Smooth muscle cell (in vitro differentiated cells): ENCODE measurements around the gene TAF4B. TPM values are rescaled to one million over a fixed set of nuclear protein-coding genes. Genes with fewer than 3 reads are reported as not detected.
"Not testable (repeated sequence)": the region's sequence is repeated elsewhere in the genome, so short reads cannot be mapped to it uniquely, and the experiment has no call there.

ENCODE experiments used
- DNase-seq: peaks from one replicate; lab custom pipeline; 2025; ENCODE audit not compliant: unreplicated experiment; lab: John Stamatoyannopoulos, UW
- H2AFZ ChIP-seq: fragments of 200-600 bp; sonication (generic); 2 replicates; pipeline ENCODE4 v1.6.0; 2016; ENCODE audit warnings: antibody characterized with exemption, low read depth, mild to moderate bottlenecking
- H3F3A ChIP-seq: fragments of 200-600 bp; sonication (generic); 2 replicates; pipeline ENCODE4 v1.6.0; 2017; ENCODE audit warnings: antibody characterized with exemption, low read depth
- H3K27ac ChIP-seq: fragments of 200-600 bp; sonication (generic); 2 replicates; pipeline ENCODE4 v1.5.1; 2016; ENCODE audit warnings: low read depth, mild to moderate bottlenecking
- H3K27me3 ChIP-seq: fragments of 200-600 bp; sonication (generic); 2 replicates; pipeline ENCODE4 v1.6.1; 2016; ENCODE audit warnings: low read depth, mild to moderate bottlenecking
- H3K36me3 ChIP-seq: fragments of 200-600 bp; sonication (generic); 2 replicates; pipeline ENCODE4 v1.5.1; 2016; ENCODE audit warnings: low read depth
- H3K4me1 ChIP-seq: fragments of 200-600 bp; sonication (generic); 2 replicates; pipeline ENCODE4 v1.5.1; 2016; ENCODE audit warnings: low read depth
- H3K4me2 ChIP-seq: fragments of 200-600 bp; sonication (generic); 2 replicates; pipeline ENCODE4 v1.6.0; 2016; ENCODE audit warnings: mild to moderate bottlenecking
- H3K4me3 ChIP-seq: fragments of 200-600 bp; sonication (generic); 2 replicates; pipeline ENCODE4 v1.5.1; 2016; ENCODE audit warnings: mild to moderate bottlenecking
- H3K79me2 ChIP-seq: fragments of 200-600 bp; sonication (generic); 2 replicates; pipeline ENCODE4 v1.6.0; 2016; ENCODE audit warnings: low read depth, mild to moderate bottlenecking
- H3K9ac ChIP-seq: fragments of 200-600 bp; sonication (generic); 2 replicates; pipeline ENCODE4 v1.6.0; 2016; ENCODE audit warnings: low read depth
- H3K9me3 ChIP-seq: fragments of 200-600 bp; sonication (generic); replicated peaks from 2 replicates; pipeline ENCODE4 v1.5.1; 2016; ENCODE audit warnings: low read depth
- H4K20me1 ChIP-seq: fragments of 200-600 bp; sonication (generic); 2 replicates; pipeline ENCODE4 v1.6.0; 2016; ENCODE audit warnings: low read depth
- CTCF ChIP-seq: fragments of 200-600 bp; sonication (generic); IDR thresholded peaks from 2 replicates; pipeline ENCODE4 v1.5.1; 2017; ENCODE audit warnings: borderline replicate concordance, mild to moderate bottlenecking, antibody characterized with exemption; ENCODE audit not compliant: insufficient read depth, poor library complexity, severe bottlenecking
- WGBS: methylation state at CpG from one replicate; pipeline ENCODE4 v1.1.7; 2016; ENCODE audit warnings: low lambda C conversion rate; 5-methylcytosine and 5-hydroxymethylcytosine counted together
- polyA plus RNA-seq: library from polyadenylated mRNA; unstranded; fragments of >200 nt; fragmentation: Nextera tagmentation; extraction: Ambion mirVana; gene quantifications from 2 replicates; pipeline ENCODE4 v1.2.1, GENCODE V29; 2016
- total RNA-seq: library from RNA; depleted of rRNA; stranded (reverse); fragments of >200 nt; gene quantifications from 2 replicates; pipeline ENCODE4 v1.2.3, GENCODE V29; 2014

Gene TAF4B
- total and polyA plus RNA-seq, 2 experiments from 2014 or later: 1.6 to 2.7 TPM

- H2AFZ ChIP-seq: no peak overlapping the region
- H3K27ac ChIP-seq: no peak overlapping the region
- WGBS: 92% methylated on average over 1 of the region's 1 CpG
- H3K27me3 ChIP-seq: no peaks in the 10 kb centered on the region
- no peak for TF ChIP-seq CTCF
- H4K20me1 ChIP-seq: no peaks in the 10 kb centered on the region
- H3K79me2 ChIP-seq: no peaks in the 10 kb centered on the region
- peaks cover 6% of the 10 kb centered on the region for H3K36me3 ChIP-seq
- H3K4me2 ChIP-seq: no peak overlapping the region
- no peak overlapping the region for H3K4me3 ChIP-seq
- no peaks in the 10 kb centered on the region for H3K4me1 ChIP-seq
- H3F3A ChIP-seq: no peaks in the 10 kb centered on the region
- H3K9me3 ChIP-seq: no peaks in the 10 kb centered on the region
- no peak overlapping the region for H3K9ac ChIP-seq
- no peak for DNase-seq
Measured at GRCh38 chr18:26370037-26370436, 143.8 kb downstream of the TAF4B start.

- 91% methylated on average over 1 of the region's 1 CpG for WGBS
- Histone ChIP-seq H2AFZ (no peak overlapping the region), H3K4me1 (no peaks in the 10 kb centered on the region), H3K4me3 (no peak overlapping the region), H3K27me3 (no peaks in the 10 kb centered on the region), H3K79me2 (no peaks in the 10 kb centered on the region), H3K9ac (no peak overlapping the region), H3K36me3 (no peaks in the 10 kb centered on the region), H3K27ac (no peak overlapping the region), H4K20me1 (no peaks in the 10 kb centered on the region), H3K4me2 (no peak overlapping the region), H3K9me3 (no peaks in the 10 kb centered on the region), H3F3A (no peaks in the 10 kb centered on the region)
- no peak for DNase-seq
- TF ChIP-seq CTCF: no peak
Measured at GRCh38 chr18:26376105-26376504, 149.9 kb downstream of the TAF4B start.

GRCh38 chr18:26378701-26379100 is 152.5 kb downstream of the TAF4B start:
- Histone ChIP-seq H3F3A (no peaks in the 10 kb centered on the region), H3K9ac (no peak overlapping the region), H3K79me2 (no peaks in the 10 kb centered on the region), H3K9me3 (no peaks in the 10 kb centered on the region), H4K20me1 (no peaks in the 10 kb centered on the region), H3K4me3 (no peak overlapping the region), H3K4me2 (no peak overlapping the region), H3K36me3 (no peaks in the 10 kb centered on the region), H3K27me3 (no peaks in the 10 kb centered on the region), H3K27ac (no peak overlapping the region), H3K4me1 (no peaks in the 10 kb centered on the region), H2AFZ (no peak overlapping the region)
- TF ChIP-seq CTCF: no peak
- no peak for DNase-seq

- H3K9me3 ChIP-seq, H2AFZ ChIP-seq, H3K27me3 ChIP-seq, H3K27ac ChIP-seq, H3K4me1 ChIP-seq, H4K20me1 ChIP-seq, H3K36me3 ChIP-seq, H3F3A ChIP-seq, H3K4me3 ChIP-seq, H3K79me2 ChIP-seq, H3K4me2 ChIP-seq, DNase-seq, H3K9ac ChIP-seq: not testable (repeated sequence)
- 97% methylated on average over 8 of the region's 8 CpGs for WGBS
Measured at GRCh38 chr18:26381555-26381954, 155.3 kb downstream of the TAF4B start.
